Mononuclear cell (primary cell): ENCODE data around the gene DENND6B. TPM values are rescaled to one million over a fixed set of nuclear protein-coding genes. Genes with fewer than 3 reads are reported as not detected.

Source experiments
- H3K27me3 ChIP-seq: 2 replicates; pipeline ENCODE4 v1.6.0; 2011; ENCODE audit warnings: low read length, control low read depth; ENCODE audit not compliant: insufficient read depth
- H3K4me1 ChIP-seq: 2 replicates; pipeline ENCODE4 v1.5.1; 2011; ENCODE audit warnings: mild to moderate bottlenecking, low read length, control low read depth; ENCODE audit not compliant: insufficient read depth
- H3K4me3 ChIP-seq: 2 replicates; pipeline ENCODE4 v1.5.1; 2011; ENCODE audit warnings: mild to moderate bottlenecking, low read length, moderate library complexity
- H3K9me3 ChIP-seq: 2 replicates; pipeline ENCODE4 v1.5.1; 2011; ENCODE audit warnings: low read depth, mild to moderate bottlenecking, control low read depth, low read length
- total RNA-seq: library from RNA; depleted of rRNA; stranded (reverse); fragments of >200 nt; gene quantifications from one replicate; pipeline ENCODE4 v1.2.3, GENCODE V29; 2012

Gene DENND6B
- total RNA-seq, 1 donor, result 1.0 TPM

- Histone ChIP-seq H3K27me3 (no peaks in the 10 kb centered on the region), H3K9me3 (no peaks in the 10 kb centered on the region), H3K4me1 (peaks cover 73% of the 10 kb centered on the region), H3K4me3 (peak overlapping the region; percentile 8)
Observed at GRCh38 chr22:50303848-50304527, 22.8 kb downstream of the DENND6B start.

DNA sequence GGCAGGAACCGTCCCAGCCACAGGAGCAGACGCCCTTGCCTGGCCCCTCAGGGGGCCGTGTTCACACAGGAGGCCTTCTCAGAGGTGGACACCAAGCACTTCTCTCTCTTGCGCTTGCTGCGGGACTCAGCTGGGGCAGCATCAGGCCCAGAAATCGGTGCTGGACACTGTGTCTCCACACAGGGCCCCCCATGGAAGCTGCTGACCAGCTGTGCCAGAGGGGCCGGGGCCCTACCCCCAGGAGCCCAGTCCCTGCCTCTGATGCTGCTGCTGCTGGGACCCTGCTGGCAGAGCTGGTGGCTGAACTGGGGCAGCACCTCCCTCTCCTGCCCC, 23.3 kb downstream of the DENND6B start:
- Histone ChIP-seq H3K4me3 (no peak overlapping the region), H3K4me1 (peaks cover 68% of the 10 kb centered on the region), H3K9me3 (no peaks in the 10 kb centered on the region), H3K27me3 (no peaks in the 10 kb centered on the region)

DNA sequence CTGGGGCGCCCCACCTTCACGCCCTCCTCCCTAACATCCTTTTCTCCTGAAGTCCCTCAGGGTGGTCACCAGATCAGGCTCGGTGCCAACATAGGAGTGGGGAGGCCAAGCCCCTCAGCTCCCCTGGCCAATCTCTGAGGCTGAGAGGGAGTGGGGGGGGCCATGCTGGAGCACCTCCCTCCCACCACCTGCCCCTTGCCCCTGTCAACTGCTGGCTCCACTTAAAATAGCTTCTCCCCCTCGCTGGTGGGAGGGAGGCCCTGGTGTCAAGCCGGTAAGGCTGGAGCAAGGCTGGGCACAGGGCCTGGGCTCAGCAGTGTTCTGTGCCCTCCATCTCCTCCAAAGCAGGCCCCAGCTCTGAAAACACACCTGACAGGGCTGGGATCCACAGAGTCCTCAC, 24.2 kb downstream of the DENND6B start:
- no peaks in the 10 kb centered on the region for H3K9me3 ChIP-seq
- H3K4me3 ChIP-seq, result no peak overlapping the region
- H3K27me3 ChIP-seq, result no peaks in the 10 kb centered on the region
- H3K4me1 ChIP-seq, result peaks cover 61% of the 10 kb centered on the region

DNA sequence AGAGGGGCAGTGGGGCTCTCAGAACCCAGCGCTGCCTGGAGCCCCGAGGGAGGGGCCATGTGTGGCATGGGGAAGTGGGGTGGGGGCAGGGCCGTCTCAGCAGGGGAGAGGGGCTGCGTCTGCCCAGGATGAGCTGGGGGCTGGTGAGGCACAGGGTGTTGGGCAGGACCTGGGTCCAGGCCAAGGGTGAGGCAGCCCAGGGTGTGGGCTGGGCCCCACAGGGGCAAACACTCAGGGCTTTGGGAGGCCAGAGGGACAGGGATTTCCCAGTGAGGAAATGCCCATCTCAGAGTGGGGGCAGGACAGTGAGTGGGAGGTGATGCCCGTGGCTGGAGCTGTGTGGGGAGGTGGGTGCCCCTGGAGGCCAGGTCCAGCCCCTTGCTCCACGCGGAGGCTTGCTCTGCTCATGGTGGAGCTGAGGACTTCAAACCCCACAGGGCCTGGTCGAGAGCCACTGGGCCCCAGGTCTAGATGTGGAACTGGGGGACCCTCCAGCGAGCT, 24.7 kb downstream of the DENND6B start:
- no peaks in the 10 kb centered on the region for H3K9me3 ChIP-seq
- H3K27me3 ChIP-seq, result no peaks in the 10 kb centered on the region
- H3K4me1 ChIP-seq, result peaks cover 61% of the 10 kb centered on the region
- no peak overlapping the region for H3K4me3 ChIP-seq

- no peaks in the 10 kb centered on the region for H3K27me3 ChIP-seq
- H3K4me1 ChIP-seq, result peaks cover 61% of the 10 kb centered on the region
- H3K4me3 ChIP-seq, result no peak overlapping the region
Observed at GRCh38 chr22:50301581-50301991, 25.2 kb downstream of the DENND6B start.

DNA sequence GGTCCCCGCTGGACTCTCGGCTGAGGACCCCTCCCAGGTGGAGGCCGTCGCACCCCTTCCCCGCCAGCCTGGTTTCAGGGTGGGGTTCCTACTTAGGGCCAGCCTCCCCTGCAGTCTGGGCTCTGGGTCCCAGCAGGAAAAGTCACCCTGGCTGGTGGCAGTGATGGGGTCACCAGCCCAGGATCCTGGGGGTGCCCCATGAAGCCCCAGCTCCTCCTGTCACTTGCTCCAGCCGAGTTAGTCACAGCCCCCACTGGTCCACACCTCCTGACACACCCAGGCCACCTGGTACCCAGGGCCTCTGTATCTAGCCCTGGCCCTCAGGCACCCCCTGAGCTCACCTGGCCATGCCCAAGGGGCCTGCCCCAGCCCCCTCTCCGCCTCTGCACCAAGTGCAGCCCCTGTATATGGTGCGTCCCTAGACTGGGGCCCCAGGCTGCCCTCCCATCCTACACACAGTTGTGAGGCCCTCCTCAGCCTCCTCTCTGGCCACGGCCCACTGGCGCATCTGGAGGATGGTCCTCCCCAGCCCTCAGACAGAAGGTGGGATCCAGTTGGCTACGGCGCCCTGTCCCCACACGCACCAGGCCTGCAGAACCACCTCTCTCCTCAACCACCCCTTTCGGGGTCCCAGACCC, 26.1 kb downstream of the DENND6B start:
- H3K9me3 ChIP-seq, result no peaks in the 10 kb centered on the region
- no peaks in the 10 kb centered on the region for H3K27me3 ChIP-seq
- H3K4me1 ChIP-seq, result peaks cover 54% of the 10 kb centered on the region
- no peak overlapping the region for H3K4me3 ChIP-seq

More at GRCh38 chr22:50301581-50301991, 25.2 kb downstream of the DENND6B start:
- H3K9me3 ChIP-seq, result no peaks in the 10 kb centered on the region

- Histone ChIP-seq H3K27me3 (no peaks in the 10 kb centered on the region), H3K4me3 (no peak overlapping the region), H3K4me1 (peaks cover 48% of the 10 kb centered on the region), H3K9me3 (no peaks in the 10 kb centered on the region)
Observed at GRCh38 chr22:50299785-50300619, 26.8 kb downstream of the DENND6B start.

DNA sequence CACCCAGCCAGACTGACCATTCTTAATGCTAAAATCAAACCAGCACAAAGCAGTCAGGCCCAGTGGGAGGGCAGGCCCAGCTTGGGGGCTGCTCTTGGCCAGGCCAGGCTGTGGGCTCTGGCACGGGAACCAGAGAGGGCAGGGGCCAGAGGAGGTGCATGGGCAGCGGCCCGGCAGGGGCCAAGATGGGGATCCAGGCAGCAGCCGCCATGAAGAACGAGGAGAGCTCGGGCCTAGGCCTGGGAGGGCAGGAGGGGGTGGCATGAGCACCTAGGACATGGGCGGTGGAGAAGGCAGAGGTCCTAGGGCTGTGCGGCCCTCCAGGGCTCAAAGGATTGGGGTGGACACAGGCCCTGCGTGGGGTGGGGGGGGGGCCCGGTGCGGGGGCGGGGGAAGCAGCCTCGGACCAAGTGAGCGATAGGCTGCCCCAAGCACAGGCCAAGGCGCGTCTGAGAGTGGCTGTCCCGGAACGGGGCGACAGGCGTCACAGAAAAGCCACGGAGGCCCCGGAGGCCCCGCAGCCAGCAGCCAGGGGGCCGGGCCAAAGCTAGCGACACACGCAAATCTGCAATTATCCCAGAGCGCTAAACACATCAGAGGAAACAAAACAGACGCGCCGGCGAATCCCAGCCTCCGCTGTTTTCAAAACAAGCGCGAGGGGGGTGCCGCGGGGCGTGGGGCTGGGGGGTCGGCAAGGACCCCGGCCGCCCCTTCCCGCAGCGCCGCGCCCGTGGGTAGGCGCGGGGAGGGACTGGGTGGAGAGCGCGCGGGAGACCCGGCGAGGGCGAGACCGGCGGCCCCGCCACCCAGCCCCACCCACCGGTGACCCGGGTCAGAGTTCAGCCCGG, 27.7 kb downstream of the DENND6B start:
- peaks cover 48% of the 10 kb centered on the region for H3K4me1 ChIP-seq
- no peak overlapping the region for H3K4me3 ChIP-seq
- no peaks in the 10 kb centered on the region for H3K9me3 ChIP-seq
- no peaks in the 10 kb centered on the region for H3K27me3 ChIP-seq

GRCh38 chr22:50298266-50298637, 28.6 kb downstream of the DENND6B start:
- Histone ChIP-seq H3K4me1 (peaks cover 45% of the 10 kb centered on the region), H3K9me3 (no peaks in the 10 kb centered on the region), H3K4me3 (no peak overlapping the region), H3K27me3 (no peaks in the 10 kb centered on the region)

DNA sequence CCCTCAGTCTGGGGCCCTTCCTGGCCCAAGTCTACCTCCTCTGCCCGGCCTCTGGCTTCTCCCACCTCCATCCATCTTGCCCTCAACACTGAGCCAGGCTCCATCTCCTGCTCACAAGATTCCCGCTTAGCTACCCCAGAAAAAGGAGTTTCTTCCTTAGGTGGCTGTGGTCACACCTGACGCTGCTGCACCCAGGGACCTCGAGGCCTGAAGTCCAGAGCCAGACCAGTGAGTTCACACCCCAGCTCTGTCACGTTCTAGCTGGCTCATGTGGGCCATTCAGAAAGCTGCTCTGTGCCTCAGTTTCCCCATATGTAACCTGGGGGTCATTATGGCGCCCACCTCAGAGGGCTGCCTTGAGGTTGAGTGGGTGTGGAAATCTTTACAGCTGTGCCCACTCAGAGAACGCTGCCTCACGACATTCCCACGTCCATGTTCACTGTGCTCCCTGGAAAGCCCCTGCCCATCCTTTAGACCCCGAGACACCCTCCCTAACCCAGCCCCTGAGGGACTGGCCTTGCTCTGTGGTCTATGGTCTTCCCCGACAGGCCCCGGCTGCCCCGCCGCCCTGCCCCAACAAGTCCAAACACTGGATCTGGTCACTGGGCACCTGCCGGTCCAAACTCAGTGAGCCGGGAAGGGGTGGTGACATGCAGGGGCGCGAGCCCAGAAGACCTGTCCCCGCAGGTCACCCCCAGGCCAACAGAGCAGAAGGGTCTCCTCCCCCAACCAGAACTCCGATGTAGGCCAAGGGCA, 29.1 kb downstream of the DENND6B start:
- Histone ChIP-seq H3K4me1 (peaks cover 43% of the 10 kb centered on the region), H3K9me3 (no peaks in the 10 kb centered on the region), H3K4me3 (no peak overlapping the region), H3K27me3 (no peaks in the 10 kb centered on the region)

DNA sequence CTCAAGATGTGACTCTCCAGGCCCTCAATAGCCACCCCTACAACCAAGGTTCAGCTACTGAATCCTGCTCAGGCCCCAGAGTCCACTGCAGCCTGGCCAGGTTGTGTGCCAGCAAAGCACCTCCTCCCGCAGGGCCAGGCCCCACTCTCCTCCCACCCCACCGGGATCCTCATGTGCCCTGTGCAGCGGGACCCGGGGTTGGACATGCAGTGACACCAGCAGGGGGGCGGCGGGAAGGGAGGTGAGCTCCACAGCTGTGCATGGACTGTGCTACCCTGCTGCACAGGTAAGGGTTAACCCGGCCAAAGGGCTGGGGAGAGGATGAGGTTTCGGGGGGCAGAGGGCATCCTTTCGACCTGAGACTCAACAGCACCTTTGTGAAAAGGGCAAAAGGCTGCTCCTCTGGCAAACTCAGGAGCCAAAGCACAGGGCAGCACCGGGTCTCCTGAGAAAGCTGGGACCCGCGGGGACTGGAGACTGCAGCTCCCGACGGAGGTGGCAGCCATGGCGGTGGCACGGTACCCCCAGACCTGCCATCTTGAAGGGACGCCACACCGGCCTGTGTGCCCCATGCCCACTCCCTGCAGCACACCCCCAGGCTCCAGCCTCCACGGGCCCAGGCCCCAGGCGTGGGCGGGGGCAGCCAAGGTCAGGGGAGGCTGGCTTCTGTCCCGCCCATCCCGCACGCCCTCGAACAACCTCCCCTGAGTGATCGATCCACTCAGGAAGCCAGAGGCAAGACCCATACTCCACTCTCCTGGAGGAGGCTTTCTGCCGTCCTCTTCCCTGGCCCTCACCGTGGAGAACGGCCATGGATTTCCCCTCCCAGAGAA, 29.9 kb downstream of the DENND6B start:
- Histone ChIP-seq H3K27me3 (no peaks in the 10 kb centered on the region), H3K4me1 (peaks cover 41% of the 10 kb centered on the region)

GRCh38 chr22:50294319-50294656, 32.5 kb downstream of the DENND6B start:
- H3K27me3 ChIP-seq, result no peaks in the 10 kb centered on the region
- H3K4me1 ChIP-seq, result peaks cover 31% of the 10 kb centered on the region
- H3K4me3 ChIP-seq, result no peak overlapping the region
- H3K9me3 ChIP-seq, result no peaks in the 10 kb centered on the region

More for the DNA sequence above, 29.9 kb downstream of the DENND6B start:
- H3K4me3 ChIP-seq, result no peak overlapping the region
- H3K9me3 ChIP-seq, result no peaks in the 10 kb centered on the region

- no peaks in the 10 kb centered on the region for H3K9me3 ChIP-seq
- peaks cover 31% of the 10 kb centered on the region for H3K4me1 ChIP-seq
- no peak overlapping the region for H3K4me3 ChIP-seq
- H3K27me3 ChIP-seq, result no peaks in the 10 kb centered on the region
Observed at GRCh38 chr22:50293441-50294318, 33.1 kb downstream of the DENND6B start.
